RPMI7951 (cell line): ENCODE measurements around the gene PTPRE. TPM values are rescaled to one million over a fixed set of nuclear protein-coding genes. Genes with fewer than 3 reads are reported as not detected.
A peak's percentile ranks its signal among the peaks of the same experiment; 100 is the strongest.

Source experiments
- DNase-seq: peaks from one replicate; pipeline ENCODE4 v3.0.0-alpha.2; 2012; ENCODE audit warnings: low read depth
- total RNA-seq: library from RNA; depleted of rRNA; stranded (reverse); fragments of >200 nt; shearing (Covaris generic); gene quantifications from 2 replicates; pipeline ENCODE4 v1.2.3, GENCODE V29; 2014

PTPRE gene
- total RNA-seq, 1 experiment from 2014 or later, result 17.5 TPM

DNA sequence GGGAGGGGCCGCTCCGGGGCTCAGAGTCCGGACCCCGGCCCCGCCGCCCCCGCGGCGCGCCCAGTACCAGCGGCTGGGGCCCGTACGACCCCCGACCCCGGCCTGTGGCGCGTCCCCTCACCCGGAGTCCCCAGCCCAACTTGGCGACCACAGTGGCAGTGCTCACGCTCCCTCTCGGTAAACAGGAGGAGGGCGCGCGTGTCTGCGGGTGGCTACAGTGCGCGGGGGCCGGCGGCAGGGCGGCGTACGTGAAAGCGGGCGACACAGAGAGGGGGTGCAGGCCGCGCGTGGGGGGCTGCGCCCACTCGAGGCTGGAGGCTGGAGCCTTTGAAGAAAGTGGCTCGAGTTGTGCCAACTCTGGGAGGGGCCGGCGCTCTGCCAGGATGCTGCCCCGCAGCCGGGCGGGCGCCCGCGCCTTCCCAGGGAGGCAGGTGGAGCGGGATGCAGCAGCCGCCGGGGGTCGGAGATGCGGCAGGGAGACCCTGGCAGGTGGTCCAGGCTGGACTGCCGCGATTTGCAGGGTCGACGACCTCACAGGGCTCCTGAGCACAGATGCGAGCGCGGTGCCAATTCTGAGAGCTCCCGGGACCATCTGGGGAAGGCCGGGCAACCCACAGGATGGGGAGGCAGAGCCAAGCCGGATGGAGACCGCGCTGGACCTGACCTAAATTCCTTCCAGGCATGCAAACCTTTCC lies 655 bp downstream of the PTPRE start:
- peak; percentile 89 for DNase-seq

DNA sequence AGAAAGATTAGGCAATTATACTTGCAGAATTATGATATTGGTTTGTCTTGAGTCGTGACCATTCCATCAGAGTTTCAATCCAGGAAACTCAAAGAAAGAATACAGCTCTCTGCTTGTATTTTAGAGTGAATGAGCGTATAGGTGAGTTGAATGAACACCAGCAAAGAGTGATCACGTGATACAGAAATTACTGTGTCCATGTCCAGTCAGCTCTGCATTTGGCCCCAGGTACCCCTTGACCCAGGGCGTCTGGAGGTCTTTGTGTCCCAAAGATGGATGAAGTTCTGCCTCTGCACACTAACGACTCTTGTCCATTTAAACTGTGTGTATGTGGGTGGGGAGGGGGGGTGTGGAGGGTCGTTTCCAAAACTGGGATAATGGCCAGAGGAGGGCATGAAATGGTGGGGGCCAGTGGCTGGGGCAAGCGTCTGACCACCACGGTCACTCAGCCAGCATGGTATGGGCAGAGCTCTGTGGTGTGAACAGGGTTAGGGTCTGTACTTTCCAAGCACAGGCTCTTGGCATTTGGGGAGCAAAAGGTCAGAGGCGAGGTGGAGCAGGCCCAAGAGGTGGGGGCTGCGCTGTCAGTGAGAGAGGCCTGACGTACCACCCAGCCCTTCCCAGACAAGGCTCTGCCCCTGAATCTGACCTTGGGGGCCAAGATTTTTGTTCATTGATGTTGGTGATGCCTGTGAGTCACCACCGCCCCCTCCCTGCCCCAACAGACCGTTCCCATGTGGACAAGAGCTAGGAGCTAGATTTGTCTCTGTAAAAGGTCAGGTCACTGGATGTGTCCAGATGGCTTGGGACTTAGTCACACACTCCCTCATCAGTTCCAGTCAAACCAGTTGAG lies 1.4 kb downstream of the PTPRE start:
- DNase-seq, result peak; percentile 98

DNA sequence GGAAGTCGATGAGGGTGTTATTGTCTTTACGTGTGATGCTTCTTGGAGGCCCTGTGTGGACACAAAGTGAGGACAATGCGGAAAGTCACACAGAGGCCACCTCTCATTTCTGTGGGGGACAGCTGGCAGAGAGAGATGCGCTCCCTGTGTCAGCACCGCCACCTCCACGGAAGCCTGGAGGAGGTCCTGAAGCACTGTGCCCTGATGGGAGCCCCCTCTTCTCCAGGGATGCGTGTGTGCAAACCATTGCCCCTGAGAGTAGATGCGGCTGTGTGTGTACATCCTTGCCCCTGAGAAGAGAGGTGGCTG lies 2.0 kb downstream of the PTPRE start:
- no peak for DNase-seq

DNA sequence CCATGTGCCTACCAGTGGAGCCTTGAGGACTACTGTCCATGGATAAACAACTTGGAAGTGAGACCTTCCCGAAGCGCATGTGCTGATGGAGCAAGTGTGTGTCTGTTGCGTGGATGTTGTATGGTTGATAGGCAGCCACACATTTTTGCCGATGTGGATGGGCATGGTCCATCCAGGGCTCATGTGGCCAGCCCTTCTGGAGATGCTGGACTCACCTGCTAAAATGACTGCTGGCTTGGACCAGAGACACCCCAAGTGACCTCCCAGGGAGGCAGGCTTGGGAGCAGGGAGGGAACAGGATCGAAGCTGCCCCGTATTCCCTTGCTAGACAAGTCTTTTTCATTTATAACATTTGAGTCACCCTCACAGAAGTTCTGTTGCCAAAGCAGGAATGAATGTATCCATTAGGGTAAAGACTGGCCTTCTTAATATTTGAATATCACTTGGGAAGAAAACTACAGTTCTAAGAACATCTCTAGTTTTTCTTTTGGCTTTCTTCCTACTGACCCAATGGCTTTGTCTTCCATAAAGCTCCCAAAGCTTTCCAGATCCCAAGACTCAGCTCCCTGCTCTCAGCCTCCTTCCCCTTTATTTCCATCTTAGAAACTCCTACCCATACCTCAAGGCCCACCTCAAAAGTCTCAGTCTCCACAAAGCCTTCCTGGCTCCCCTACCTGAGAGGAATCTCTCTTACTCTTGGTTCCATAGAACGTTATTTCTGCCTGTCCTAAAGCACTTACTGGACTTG lies 3.0 kb downstream of the PTPRE start:
- DNase-seq, result no peak

DNA sequence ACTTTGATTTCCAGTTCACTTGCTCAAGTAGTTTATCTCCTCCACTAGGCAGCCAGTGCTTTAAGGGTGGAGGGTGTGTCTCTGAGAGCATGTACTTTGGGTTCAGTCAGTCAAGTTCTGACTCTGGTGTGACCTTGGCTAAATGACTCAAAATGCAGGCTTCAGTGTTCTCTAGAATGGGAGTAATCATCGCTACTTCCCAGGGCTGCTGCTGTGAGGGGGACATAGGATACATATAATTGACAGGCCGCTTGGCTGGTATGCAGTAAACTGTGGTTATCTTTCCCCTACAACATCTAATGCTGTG lies 3.5 kb downstream of the PTPRE start:
- peak; percentile 53 for DNase-seq

DNA sequence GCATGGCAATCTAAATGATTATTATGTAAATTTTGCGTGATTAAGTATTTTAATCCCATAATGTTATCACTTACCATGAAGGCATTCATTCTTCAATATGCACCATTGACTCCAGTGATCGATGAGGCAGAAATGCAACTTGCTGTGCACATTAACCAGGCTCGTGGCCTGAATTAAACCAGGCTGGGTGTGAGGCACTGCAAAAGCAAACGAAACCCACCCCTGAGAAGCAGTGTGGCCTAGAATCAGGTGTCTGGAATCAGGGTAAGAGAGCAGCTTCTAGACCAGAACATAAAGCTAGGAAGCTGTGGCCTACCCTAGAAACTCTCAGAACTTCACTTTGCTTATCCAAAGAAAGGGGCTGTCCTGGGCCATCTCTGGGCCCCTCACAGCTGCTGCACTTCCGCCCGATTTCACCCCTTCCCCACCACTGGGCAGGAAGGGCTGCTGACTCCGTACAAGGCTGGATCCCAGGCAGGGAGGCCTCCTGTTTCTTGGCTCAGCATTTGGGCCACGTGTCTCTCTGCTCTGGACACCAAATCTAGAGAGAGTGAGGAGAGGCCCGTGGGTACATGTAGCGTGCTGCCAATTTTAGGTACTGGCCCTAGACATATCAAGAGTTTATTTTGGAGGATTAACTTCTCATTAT lies 4.4 kb downstream of the PTPRE start:
- no peak for DNase-seq

DNA sequence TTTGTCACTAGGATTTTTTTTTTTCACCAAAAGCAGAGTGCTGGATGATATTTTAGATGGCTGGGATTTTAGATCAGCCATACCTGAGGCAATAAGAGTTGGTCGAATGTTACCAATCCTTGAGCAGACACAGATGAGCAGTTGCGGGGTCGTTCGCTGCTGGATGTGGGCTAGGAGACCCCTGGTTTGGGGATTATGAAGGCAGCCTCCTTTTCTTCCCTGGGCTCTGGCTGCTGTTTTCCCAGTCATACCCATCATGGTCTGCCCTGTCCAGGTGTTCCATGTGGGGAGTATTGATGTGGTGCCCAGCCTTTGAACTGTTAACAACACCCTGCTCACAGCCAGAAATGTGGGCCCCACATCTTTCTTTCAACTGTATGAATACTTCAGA lies 5.0 kb downstream of the PTPRE start:
- DNase-seq, result no peak

DNA sequence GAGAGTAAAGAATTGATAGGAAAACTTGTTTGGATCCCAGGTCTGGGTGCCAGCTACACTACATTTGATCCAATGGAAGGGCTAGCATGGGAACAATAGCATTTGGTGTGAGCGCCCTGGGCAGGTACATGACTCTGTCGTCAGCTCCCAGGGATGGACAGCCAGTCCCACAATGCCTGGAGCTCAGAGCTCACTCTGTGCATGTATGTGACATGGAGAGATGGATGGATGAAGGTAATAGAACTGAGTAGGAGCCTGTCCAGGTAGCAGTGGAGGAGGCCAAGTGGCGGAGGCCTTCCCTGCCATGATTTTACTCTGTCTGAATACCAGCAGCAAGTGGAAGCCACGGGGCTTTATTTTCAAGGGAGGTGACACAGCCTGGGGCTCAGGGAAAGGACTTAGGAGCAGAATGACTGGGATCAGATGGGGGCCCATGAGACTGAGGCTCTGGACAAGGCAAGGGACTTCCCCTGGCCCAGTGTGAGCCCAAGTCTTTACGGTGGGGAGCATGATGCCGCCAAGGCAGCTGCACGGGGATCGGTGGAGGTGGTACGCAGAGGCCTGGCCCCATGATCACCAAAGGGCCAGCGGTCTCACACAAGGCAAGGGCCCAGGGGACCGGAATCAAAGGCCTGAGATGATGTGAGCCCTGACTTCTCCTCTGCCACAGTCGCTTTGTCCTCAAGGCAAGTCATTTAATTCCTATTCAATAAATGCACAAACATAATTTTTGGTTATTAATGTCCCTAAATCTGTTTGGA lies 5.9 kb downstream of the PTPRE start:
- no peak for DNase-seq

DNA sequence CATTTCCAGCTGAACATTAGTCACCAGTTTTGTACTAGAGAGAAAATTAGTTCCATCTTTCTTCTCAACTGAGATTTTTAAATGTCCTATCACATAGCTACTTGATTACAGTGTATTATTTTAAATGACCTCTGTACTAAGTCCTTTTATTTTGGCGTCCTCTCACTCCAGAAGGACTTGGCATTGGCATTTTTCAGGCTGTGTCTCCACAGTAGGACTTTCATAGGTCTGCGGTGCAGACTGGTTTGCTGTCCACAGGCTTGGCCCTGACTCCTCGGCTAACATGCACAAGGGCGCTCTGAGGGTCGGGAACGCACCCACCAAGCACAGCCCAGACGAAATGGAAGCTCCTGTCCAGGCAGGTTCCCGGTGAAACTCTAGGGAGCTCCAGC lies 6.5 kb downstream of the PTPRE start:
- DNase-seq, result no peak

DNA sequence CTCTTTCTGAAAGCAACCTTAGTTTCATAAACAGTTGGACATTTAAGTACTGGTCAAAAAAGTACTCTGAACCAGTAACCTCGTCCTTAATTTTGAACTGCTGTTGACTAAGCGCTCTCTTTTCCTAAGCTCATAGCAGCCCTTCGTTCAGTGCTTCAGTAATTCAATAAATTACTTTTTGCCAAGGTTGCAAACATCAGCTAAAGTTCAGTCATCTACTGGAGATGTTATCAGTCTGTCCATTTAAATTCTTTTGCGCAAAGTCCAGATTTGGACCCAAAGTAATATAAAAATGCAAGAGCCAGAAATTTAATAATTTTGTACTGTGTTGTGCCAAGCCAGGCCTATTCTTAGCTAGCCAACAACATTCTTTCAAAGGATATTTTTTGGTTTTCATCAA lies 8.4 kb downstream of the PTPRE start:
- DNase-seq, result no peak

DNA sequence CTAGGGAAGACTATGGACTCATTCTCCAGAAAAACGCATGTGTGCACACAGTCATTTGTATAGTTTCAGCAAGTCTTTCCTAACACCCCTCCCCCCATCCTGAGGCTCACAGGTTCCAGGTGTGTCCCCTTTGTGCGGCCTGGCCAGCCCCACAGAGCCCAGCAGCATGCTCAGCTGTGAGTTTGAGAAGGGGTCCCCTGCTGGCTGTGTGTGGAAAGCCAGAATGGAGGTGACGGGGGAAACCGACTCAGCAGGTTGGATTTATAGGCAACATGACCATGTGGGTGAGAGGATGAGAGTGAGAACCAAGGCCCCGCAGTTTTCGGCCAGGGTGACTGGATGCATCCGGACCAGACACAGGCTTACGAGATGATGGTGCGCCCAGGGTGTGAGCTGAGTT lies 9.9 kb downstream of the PTPRE start:
- DNase-seq, result no peak

DNA sequence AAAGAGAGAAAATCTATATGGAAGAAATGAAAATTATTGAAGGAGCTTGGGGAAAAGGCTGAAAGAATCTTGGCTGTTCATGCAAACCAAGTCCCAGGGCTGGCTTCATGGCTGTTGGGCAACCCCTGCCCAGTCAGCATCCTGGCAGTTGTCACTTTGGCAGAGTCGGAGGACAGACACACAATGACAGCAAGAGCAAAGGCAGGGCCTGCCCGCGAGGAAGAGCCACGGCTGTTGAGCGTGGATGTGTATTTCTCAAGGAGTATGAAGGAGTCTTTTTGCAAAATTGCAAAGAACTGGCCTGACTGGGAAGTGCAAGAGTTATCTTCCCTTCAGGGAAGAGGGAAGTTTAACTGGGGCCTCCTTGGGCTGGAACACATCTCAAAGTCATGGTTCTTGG lies 11.7 kb downstream of the PTPRE start:
- no peak for DNase-seq

DNA sequence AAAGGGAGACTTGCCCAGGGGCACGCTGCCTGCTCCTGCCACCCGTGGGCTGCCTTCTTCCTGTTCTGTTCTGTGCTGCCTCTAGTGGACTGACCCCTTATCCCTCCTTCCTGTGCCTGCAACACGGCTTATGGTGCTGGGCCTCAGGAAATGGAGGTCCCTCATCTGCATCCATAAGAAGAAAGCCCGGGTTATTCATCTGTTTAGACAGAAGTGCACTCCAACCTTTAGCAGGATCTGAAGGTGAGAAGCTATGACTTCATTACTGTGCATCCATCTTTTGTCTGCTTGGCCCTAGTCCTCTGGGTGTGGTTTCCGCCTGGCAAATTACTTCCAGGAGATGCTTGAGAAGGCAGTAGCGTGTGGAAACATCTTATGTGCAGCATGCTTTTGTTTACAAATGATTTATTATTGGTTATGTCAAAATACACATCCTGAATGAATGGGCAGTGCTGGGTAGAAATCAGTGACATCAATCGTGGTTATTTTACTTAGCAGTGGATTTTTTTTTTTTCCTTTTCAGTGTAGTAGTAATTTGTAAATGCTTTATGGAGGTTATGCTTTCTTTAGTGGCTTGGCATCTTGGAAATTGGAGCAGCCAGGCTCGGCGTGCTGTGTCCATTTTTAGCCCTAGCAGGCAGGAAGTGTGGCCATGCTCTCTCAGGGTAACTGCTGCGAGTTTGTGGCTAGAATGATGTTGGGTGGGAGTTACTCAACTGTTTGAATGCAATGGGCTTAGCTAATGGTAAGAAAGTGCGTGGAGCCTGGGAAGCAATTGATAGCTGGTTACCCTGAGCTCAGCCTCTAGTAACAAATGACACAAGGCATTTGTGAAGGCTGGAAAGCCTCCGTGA lies 12.7 kb downstream of the PTPRE start:
- DNase-seq, result peak; percentile 88

DNA sequence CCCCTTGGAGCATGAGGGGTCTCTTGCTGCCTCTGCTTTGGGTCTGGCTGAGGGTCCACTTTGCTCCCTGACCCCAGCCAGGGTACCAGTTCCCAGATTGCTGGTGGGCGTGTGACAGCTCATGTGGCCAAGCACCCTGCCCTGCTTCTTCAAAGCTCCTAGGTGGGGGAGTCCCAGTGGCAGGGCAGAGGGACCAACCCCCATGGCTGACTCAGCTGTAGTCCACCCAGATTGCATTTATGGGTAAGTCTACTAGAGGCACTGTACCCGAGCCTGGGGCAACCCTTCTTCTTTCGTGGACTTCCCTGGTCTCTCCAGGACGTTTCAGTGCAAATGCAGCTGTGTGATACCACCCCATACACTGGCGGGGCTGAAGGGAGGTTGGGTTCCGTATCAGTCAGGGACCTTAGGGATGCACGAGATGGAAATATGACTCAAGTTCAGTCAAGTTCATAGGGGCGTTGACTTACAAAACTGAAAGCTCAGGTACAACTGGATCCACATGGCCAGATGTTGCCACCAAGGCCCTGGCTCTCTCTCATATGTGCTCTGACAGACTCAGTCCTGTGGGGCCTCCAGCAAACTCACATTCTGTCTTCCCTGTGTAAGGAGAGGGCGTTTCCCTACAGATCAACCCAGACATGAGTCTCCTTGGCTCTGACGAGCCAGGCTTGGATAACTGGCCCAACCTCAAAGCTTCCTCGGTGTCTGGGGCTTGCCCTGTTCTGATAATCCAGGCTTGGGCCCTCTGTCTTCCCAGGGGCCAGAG lies 13.6 kb downstream of the PTPRE start:
- peak; percentile 78 for DNase-seq

DNA sequence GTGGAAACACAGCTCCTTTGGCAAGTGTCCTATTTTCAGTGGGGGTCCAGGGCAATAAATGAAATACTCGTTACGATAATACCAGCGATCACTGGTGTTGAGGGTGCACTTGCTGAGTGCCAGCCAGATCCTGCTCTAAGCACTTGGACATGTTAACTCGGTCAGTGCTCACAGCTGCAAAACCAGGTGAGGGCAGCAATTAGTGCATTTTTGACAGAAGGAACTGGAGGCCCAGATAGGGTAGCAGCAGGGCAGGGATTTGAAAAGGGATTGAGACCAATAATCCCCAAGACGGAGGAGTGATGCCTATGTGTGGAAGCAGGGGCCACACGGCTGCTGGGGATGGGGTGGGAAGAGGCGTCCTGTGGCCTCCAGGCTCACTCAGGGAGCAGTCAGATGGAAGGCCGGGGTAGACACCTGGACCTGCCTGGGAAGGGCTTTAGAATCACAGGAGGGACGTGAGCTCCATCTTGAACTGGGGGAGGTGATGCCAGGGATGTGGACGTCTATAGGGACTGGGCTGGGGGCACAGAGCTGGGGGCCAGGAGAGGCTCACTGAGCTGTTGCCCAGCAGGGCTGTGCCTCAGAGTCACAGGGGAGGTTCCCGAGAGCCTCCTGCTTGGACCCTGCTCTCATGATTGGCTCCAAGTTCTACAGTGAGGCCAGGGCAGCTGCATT lies 14.3 kb downstream of the PTPRE start:
- DNase-seq, result no peak

DNA sequence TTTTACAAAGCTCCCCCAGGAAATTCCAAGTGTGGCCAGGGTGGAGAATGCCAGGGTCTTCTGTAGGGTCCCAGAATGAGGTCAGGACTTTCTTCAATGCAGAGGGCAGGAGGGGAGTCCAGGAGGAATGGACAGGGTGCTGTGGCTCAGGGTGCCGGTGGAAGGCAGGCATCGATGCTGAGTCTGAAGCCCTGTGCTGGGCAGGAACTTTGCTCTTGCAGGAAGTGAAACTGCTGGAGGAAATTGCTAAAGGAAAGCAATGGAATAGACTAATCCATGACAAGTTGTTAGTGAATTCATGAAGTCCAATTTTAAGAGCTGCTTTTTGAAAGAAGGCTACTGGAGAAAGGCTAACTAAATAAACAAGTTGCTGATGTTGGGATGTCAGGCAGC lies 14.8 kb downstream of the PTPRE start:
- no peak for DNase-seq

DNA sequence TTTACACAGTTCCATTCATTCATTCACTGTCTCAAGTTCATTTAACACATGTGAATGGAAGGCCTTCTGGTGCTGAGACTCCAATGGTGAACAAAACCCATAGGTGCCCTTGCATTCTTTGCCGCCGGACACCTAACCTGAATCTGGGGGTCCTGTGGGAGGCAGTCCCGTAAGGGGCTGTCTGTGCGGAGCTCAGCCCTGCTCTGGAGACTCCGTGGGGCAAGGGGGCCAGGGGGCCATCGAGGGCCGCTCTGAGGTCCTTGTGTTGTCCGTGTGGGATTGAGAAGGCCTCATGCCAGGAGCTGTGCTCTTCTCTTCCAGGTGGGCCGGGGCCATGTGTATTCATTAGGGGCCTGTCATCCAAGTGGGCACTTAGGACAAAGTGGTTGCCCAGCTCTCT lies 15.3 kb downstream of the PTPRE start:
- DNase-seq, result no peak

DNA sequence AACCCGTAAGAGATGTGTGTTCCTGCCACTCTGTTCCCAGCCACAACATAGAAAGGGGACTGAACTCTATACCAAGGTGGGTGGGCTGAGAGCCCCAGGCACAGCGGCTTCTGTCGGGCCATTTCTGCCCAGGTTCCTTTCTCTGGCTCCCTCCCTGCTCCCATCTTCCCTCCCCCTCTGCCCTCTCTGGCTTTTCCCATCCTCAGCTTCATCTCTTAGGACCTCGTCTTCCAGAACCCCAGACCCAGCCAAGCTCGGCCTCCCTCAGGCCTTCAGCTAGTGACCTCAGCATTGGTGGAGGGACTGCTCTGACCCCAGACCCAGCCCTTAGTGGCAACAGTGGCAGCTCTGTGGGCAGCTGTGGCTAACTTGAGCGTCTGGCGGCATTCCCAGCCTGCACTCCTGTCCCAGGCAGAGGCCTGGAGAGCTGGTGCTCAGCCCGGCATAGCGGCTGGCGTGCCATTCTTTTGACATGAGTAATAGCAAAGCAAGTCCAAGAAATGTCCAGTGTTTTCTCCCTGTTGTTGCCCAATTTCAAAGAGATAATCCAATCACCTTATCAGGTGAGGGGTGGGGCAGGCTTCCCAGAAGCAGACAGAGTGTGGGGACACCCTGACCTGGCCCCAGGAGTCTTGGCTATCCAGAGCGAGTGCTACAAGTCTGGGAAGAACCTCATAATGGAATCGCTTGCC lies 15.9 kb downstream of the PTPRE start:
- DNase-seq, result peak; percentile 95

DNA sequence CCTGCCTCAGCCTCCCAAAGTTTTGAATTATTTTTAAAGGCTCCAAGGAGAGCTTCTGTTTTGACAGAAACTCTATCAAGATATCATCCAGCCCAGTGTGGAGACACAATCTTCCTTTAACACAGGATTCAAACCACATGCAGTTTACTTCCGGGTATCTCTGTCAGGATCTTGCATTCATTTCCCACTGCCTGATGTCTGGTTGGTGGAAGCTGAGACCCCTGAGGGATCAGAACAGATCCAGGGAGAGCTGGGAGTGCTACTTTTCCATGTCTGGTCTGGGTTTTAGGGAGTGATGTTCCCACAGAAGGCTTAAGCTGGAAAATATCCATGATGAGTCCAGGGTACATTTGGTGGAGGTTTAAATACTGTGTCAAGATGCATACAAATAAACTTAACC lies 16.7 kb downstream of the PTPRE start:
- DNase-seq, result no peak
